22Rv1 (cell line): Measurements from ENCODE around the gene MYL7.

Experiments
- CTCF ChIP-seq: fragments of 450-650 bp; IDR thresholded peaks from 2 replicates; pipeline ENCODE4 v1.5.1; 2017; ENCODE audit warnings: mild to moderate bottlenecking
- ZFX ChIP-seq: fragments of 450-650 bp; IDR thresholded peaks from 2 replicates; pipeline ENCODE4 v1.6.1; 2017; ENCODE audit warnings: antibody characterized with exemption, borderline replicate concordance

GRCh38 chr7:44109991-44110390, 31.1 kb downstream of the MYL7 start:
- no peak for TF ChIP-seq CTCF
- no peak for TF ChIP-seq ZFX
